Gastroesophageal sphincter (tissue), 3 donors: ENCODE data around the gene APEX1.

Experiments
- CTCF ChIP-seq, 4 experiments: fragments of 200-600 bp in 2 of 4; fragments of 450-650 bp in 2 of 4; sonication (generic) in 1 of 4; IDR thresholded peaks; one replicate each; pipeline ENCODE4 v1.5.1; 2017 to 2019; ENCODE audit warnings: antibody characterized with exemption in 4 of 4, mild to moderate bottlenecking in 2 of 4, moderate library complexity in 2 of 4
- EP300 ChIP-seq: sonication (generic); formaldehyde crosslinking; IDR thresholded peaks from one replicate; pipeline ENCODE4 v1.6.1; 2017; ENCODE audit warnings: antibody characterized with exemption, mild to moderate bottlenecking

GRCh38 chr14:20478894-20479293 lies 23.9 kb downstream of the APEX1 start:
- TF ChIP-seq CTCF (IDR thresholded peaks at IDR 0.05) (no peak), EP300 (no peak)
